K562 (cell line): ENCODE data around the gene CXorf65. TPM values are rescaled to one million over a fixed set of nuclear protein-coding genes. Genes with fewer than 3 reads are reported as not detected.

Experiments used
- EGR1 ChIP-seq: fragments of 450-650 bp; conservative IDR thresholded peaks from 2 replicates; pipeline ENCODE4 v1.6.1; 2017; ENCODE audit warnings: mild to moderate bottlenecking
- HDAC3 ChIP-seq: fragments of 450-650 bp; IDR thresholded peaks from 2 replicates; pipeline ENCODE4 v1.6.1; 2018; ENCODE audit warnings: borderline replicate concordance, mild to moderate bottlenecking, moderate library complexity; ENCODE audit not compliant: partially characterized antibody
- MAZ ChIP-seq, 2 experiments: fragments of 450-650 bp in 1 of 2; sonication (generic) in 1 of 2; formaldehyde crosslinking; IDR thresholded peaks in 1 of 2; conservative IDR thresholded peaks in 1 of 2; 2 replicates each; pipeline versions ENCODE4 v1.4.0 to v1.5.0; 2020; ENCODE audit warnings: mild to moderate bottlenecking in 1 of 2, missing genetic modification reagents in 1 of 2
- NCOA2 ChIP-seq, 2 experiments: fragments of 450-650 bp; IDR thresholded peaks; 2 replicates each; pipeline ENCODE4 v1.6.1; 2018; ENCODE audit warnings: mild to moderate bottlenecking in 2 of 2, moderate library complexity in 1 of 2; ENCODE audit not compliant: partially characterized antibody in 2 of 2
- NFRKB ChIP-seq: fragments of 450-650 bp; IDR thresholded peaks from 2 replicates; pipeline ENCODE4 v1.6.1; 2016; ENCODE audit warnings: low read depth
- PHTF2 ChIP-seq: fragments of 250-450 bp; sonication (Bioruptor Pico); IDR thresholded peaks from 2 replicates; pipeline ENCODE4 v1.5.0; 2021; ENCODE audit warnings: mild to moderate bottlenecking
- POLR2A ChIP-seq: fragments of 450-650 bp; conservative IDR thresholded peaks from 2 replicates; pipeline ENCODE4 v1.6.1; 2016
- RBFOX2 ChIP-seq: fragments of 200-400 bp; formaldehyde crosslinking; IDR thresholded peaks from 2 replicates; pipeline ENCODE4 v1.6.1; 2017; ENCODE audit warnings: low read depth, mild to moderate bottlenecking, low read length, moderate library complexity
- TGIF2 ChIP-seq: sonication (generic); formaldehyde crosslinking; IDR thresholded peaks from 2 replicates; pipeline ENCODE4 v1.8.1; 2022; ENCODE audit warnings: mild to moderate bottlenecking, missing genetic modification reagents, moderate library complexity
- VEZF1 ChIP-seq: fragments of 200-800 bp; sonication (Bioruptor generic); IDR thresholded peaks from 2 replicates; pipeline ENCODE4 v1.6.1; 2017; ENCODE audit warnings: missing genetic modification characterization, missing compliant biosample characterization
- YY1 ChIP-seq, 3 experiments: IDR thresholded peaks; 2 replicates each; pipeline ENCODE4 v1.6.1; 2011; ENCODE audit warnings: low read length in 2 of 3, mild to moderate bottlenecking in 2 of 3, moderate library complexity in 2 of 3, borderline replicate concordance in 1 of 3, control low read depth in 1 of 3, low read depth in 1 of 3; ENCODE audit not compliant: insufficient read depth in 3 of 3, insufficient replicate concordance in 2 of 3, control insufficient read depth in 1 of 3, insufficient read length in 1 of 3; ENCODE audit errors: extremely low read depth in 1 of 3
- ZBTB43 ChIP-seq: sonication (generic); formaldehyde crosslinking; IDR thresholded peaks from 2 replicates; pipeline ENCODE4 v1.8.0; 2023; ENCODE audit warnings: mild to moderate bottlenecking, missing genetic modification reagents
- ZNF165 ChIP-seq: fragments of 250-450 bp; sonication (Bioruptor Pico); IDR thresholded peaks from 2 replicates; pipeline ENCODE4 v1.4.0; 2020; ENCODE audit warnings: borderline replicate concordance
- ZNF174 ChIP-seq: fragments of 250-450 bp; sonication (Bioruptor Pico); IDR thresholded peaks from 2 replicates; pipeline ENCODE4 v1.4.0; 2020; ENCODE audit warnings: mild to moderate bottlenecking
- polyA plus RNA-seq, 8 experiments: library from polyadenylated mRNA; depleted of rRNA in 4 of 8; stranded (reverse) in 5 of 8; unstranded in 3 of 8; fragments of >200 nt; fragmentation: Nextera tagmentation in 2 of 8; fragmentation: Illumina TruSeq in 1 of 8; extraction: Ambion mirVana in 2 of 8; extraction: Trizol in 1 of 8; gene quantifications; 2 replicates each; pipeline versions ENCODE4 v1.2.1 to v1.2.3, GENCODE V29; 2011 to 2014; ENCODE audit warnings: inconsistent platforms in 1 of 8, missing spikeins in 1 of 8
- total RNA-seq, 7 experiments: library from RNA; depleted of rRNA in 6 of 7; stranded (reverse); fragments of >200 nt in 6 of 7; fragmentation: Illumina TruSeq in 2 of 7; extraction: Trizol in 2 of 7; gene quantifications; 2 replicates each; pipeline versions ENCODE4 v1.2.1 to v1.2.3, GENCODE V29; 2011 to 2021; ENCODE audit warnings: low replicate concordance in 1 of 7
- TF ChIP-seq, protein P1 (sequence below): fragments of 450-650 bp; IDR thresholded peaks from 2 replicates; pipeline ENCODE4 v1.6.1; 2017; ENCODE audit warnings: antibody characterized with exemption, mild to moderate bottlenecking

Gene CXorf65
- total and polyA plus RNA-seq, 9 of the 15 experiments (the other 6 are each of a cell fraction or from before 2014, with no cell fraction given) = 1.4 to 8.4 (median 2.9) TPM

DNA sequence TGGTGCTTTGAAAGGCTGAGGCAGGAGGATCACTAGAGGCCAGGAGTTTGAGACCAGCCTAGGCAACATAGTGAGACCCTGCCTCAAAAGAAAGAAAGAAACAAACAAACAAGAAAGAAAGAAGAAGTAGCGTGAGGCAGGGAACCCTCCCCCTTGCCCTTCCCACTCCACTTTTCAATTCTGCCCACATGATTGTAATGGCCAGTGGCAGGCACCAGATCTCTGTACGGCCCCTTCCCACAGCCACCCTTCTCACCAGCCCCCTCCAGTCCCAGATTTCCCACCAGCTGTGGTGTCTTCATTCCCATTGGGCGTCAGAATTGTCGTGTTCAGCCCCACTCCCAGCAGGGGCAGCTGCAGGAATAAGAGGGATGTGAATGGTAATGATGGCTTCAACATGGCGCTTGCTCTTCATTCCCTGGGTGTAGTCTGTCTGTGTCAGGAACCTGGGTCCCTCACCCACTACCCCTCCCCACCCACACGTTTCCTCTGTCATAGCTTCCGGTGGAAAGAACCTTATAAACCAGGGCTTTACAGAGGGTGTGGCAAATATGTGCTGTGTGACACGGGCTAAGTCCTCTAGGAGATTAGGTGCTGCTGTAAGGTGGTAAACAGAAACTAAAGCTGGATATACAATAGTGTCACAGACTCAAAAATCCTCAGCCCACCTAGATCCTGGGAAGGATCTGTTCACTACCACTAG, 4.8 kb upstream of the CXorf65 start, which contains the start of gene IL2RG (continued):
- TF ChIP-seq, protein P1, sequence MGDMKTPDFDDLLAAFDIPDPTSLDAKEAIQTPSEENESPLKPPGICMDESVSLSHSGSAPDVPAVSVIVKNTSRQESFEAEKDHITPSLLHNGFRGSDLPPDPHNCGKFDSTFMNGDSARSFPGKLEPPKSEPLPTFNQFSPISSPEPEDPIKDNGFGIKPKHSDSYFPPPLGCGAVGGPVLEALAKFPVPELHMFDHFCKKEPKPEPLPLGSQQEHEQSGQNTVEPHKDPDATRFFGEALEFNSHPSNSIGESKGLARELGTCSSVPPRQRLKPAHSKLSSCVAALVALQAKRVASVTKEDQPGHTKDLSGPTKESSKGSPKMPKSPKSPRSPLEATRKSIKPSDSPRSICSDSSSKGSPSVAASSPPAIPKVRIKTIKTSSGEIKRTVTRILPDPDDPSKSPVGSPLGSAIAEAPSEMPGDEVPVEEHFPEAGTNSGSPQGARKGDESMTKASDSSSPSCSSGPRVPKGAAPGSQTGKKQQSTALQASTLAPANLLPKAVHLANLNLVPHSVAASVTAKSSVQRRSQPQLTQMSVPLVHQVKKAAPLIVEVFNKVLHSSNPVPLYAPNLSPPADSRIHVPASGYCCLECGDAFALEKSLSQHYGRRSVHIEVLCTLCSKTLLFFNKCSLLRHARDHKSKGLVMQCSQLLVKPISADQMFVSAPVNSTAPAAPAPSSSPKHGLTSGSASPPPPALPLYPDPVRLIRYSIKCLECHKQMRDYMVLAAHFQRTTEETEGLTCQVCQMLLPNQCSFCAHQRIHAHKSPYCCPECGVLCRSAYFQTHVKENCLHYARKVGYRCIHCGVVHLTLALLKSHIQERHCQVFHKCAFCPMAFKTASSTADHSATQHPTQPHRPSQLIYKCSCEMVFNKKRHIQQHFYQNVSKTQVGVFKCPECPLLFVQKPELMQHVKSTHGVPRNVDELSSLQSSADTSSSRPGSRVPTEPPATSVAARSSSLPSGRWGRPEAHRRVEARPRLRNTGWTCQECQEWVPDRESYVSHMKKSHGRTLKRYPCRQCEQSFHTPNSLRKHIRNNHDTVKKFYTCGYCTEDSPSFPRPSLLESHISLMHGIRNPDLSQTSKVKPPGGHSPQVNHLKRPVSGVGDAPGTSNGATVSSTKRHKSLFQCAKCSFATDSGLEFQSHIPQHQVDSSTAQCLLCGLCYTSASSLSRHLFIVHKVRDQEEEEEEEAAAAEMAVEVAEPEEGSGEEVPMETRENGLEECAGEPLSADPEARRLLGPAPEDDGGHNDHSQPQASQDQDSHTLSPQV = peak; percentile 74; the same call in 1 of the 2 replicates
- no peak for TF ChIP-seq PHTF2 (CRISPR knock-in tag)
- peak; percentile 15; the same call in 1 of the 2 replicates for TF ChIP-seq VEZF1 (CRISPR knock-in tag)
- no peak for TF ChIP-seq MAZ (CRISPR knock-in tag; conservative IDR thresholded peaks at IDR 0.05 in 1 of 2, IDR thresholded peaks at IDR 0.05 in 1 of 2)
- 0 out of 2 replicates have a peak, but pooled peaks have one; percentile 37 for TF ChIP-seq NFRKB
- no peak for TF ChIP-seq TGIF2 (CRISPR knock-in tag)
- TF ChIP-seq RBFOX2 = 0 out of 2 replicates have a peak, but pooled peaks have one; percentile 30
- no peak for TF ChIP-seq ZNF165 (CRISPR knock-in tag)
- TF ChIP-seq POLR2A = peak; percentile 59
- peak; percentile 76 for TF ChIP-seq EGR1
- no peak for TF ChIP-seq HDAC3
- no peak for TF ChIP-seq ZBTB43 (CRISPR knock-in tag)
- no peak for TF ChIP-seq NCOA2 (IDR thresholded peaks at IDR 0.05; ENCODE audit: partially characterized antibody in 2 of 2)
- no peak for TF ChIP-seq ZNF174
- TF ChIP-seq YY1 (IDR thresholded peaks at IDR 0.05; ENCODE audit: borderline replicate concordance in 1 of 3, control insufficient read depth in 1 of 3, extremely low read depth in 1 of 3, insufficient read depth in 3 of 3, insufficient read length in 1 of 3, insufficient replicate concordance in 2 of 3, low read depth in 1 of 3, low read length in 2 of 3) = peak in 2 of 3 experiments; percentile 22 to 62
- TF ChIP-seq, all 486 proteins: peak for 10
